ENCODE measurements around the gene PLA2G2F.
A peak's percentile ranks its signal among the peaks of the same experiment; 100 is the strongest.

The PLA2G2F gene

GRCh38 chr1:20142001-20142710, 3.0 kb downstream of the PLA2G2F start:
- no peak for DNase-seq (ENCODE audit: low read depth)

DNA sequence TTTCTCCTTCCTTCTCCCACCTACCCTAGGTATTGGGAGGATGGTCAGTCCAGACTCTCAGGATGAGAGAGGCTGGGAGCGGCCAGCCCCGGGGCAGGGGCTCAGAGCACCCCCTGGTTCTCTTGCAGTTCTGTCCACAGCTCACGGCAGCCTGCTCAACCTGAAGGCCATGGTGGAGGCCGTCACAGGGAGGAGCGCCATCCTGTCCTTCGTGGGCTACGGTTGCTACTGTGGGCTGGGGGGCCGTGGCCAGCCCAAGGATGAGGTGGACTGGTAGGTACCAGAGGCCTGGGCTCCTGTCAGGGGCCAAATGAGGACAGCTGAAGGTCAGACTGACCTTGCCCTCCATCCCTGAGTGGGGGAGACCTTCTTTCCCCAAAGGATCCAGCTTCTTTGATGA, 4.2 kb downstream of the PLA2G2F start:
- DNase-seq (ENCODE audit: low read depth) = no peak

DNA sequence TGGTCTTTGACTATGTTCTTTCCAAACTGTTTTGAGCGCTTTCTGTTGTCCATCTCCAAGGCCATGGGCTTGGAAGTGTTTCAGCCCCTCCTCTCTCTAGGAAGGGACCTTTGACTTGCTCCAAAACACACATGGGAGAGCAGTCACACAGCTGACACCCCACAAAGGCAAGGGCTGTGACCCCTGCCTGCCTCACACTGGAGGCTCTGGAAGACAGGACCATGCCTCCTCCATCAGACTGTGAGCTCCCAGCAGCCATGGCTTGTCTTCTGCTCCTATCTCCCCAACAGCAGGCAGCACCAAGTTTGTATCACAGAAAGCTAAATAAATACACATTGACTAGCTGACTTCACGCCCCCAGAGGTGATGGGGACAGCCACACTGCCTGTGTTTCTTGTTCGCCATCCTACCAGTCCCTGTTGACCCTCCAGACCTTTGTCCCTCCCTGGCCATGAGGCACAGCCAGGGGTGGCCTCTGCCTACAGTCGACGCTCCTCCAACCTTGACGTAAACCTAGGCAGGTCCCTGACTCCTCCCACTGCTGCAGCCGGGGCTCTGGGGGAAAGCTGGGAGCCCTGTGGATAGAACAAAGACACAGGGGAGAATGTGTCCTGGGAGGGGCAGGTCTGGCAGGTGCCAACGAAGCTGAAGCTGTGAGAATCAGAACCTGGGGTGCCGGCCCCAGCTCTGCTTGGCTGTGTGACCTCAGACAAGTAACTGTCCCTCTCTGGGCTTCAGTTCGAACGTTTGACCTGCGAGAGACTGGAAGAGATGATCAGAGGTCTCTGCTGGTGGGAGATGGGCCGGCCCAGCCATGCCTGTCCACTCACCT, 4.8 kb downstream of the PLA2G2F start:
- no peak for DNase-seq (ENCODE audit: low read depth)

DNA sequence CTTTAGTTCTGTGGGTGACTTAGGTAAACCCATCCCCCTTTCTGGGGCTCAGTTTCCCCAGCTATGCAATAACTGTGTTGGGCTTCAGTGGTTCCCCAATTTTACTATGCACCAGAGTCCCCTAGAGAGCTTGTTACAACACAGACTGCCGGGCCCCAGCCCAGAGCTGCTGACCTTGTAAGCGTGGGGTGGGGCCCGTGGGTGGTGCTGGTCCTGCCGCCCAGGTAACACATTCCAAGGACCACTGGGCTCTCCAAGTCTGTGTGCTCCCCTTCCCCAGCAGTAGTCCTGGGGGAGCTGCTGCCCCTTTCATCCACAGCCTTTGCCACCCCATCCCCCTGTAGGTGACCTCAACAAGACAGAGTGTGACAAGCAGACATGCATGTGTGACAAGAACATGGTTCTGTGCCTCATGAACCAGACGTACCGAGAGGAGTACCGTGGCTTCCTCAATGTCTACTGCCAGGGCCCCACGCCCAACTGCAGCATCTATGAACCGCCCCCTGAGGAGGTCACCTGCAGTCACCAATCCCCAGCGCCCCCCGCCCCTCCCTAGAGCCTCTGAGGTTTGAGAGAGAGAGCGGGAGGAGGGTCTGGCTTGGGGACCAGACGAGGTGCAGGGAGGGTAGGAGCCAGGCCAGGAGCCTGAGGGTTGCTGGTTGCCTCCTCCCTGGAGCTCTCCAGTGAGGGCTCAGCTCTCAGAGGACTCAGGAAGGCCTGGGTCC, 8.9 kb downstream of the PLA2G2F start:
- DNase-seq (ENCODE audit: low read depth) = no peak

DNA sequence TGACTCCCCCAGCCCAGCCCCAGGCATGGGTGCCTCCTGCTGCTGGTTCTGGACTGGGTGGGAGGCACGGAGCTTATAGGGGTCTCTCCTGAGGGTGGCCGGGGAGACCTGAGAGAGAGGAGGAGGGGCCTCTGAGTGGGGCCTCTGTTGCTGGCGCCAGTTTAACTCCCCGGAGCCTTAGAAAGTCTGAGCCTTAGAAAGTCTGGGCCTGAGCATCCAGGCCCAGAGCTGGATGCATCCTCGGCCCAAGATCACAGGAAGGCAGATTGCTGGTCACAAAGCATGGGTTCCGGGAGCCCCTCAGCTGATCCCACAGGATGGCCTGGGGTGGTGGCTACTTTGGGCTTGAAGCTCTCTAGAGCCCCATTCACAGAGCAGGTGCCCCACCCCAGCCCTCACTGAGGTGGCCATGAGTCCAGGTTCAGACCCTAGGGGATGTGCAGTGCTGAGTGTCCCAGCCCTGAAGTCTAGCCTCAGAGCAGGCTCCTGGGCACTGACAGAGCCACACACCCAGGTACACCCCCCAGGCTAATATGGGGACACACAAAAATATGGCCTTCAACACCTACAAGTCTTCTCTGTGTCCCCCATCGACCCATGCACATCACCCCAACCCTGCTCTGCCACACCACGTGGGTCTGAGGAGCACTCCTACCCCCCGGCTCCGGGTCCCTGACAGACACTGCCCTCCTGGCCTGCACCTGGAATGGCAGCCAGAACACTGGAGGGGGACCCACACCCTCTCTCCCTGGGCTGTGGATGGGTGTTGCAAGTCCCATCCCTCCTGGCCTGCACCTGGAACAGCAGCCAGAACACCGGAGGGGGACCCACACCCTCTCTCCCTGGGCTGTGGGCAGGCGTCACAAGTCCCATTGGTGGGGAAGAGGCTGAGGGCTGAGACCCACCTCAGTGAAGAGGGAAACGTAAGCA, 9.7 kb downstream of the PLA2G2F start:
- DNase-seq (ENCODE audit: low read depth) = no peak

- no peak for DNase-seq (ENCODE audit: low read depth)
Observed at GRCh38 chr1:20149601-20150325, 10.6 kb downstream of the PLA2G2F start.

- DNase-seq (ENCODE audit: low read depth) = no peak
Observed at GRCh38 chr1:20150326-20150705, 11.2 kb downstream of the PLA2G2F start.

- DNase-seq (ENCODE audit: low read depth) = no peak
Observed at GRCh38 chr1:20150969-20151368, 11.8 kb downstream of the PLA2G2F start.

GRCh38 chr1:20151906-20152598, 12.9 kb downstream of the PLA2G2F start:
- DNase-seq (ENCODE audit: low read depth) = peak; percentile 40

DNA sequence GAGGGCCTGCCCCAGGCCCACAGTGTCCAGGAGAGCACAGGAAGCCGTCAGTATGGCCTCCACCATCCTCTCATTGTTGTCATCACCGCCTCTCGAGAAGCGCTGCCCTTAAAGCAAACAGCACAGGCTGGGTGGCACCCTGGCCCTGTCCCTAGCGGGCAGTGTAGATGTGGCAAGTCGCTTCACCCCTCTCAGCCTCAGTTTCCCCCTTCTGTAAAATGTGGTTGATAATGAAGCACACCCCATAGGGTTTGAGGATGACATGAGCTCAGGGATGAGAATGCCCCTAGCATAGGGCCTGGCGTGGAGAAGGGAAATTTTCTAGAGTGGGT, 13.4 kb downstream of the PLA2G2F start:
- no peak for DNase-seq (ENCODE audit: low read depth)

DNA sequence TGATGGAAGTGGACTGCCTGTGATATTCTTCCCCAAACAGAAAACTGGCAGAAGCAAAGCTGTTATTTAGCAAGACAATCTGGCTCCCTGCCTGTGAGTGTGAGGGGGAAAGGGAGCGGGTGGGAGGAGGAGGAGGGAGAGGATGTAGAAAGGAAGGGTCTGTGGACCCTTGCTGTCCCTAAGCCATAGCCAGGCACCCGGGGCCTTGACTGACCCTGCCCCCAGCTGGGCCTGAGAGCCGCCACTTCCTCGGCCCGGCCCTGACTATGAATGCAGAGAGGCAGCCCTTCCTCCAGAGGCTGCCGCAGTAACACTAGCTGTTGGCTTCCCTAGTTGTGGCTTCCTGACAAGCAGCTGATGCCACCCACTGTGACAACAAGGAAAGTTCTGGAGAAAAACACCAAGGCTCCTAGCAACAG, 13.9 kb downstream of the PLA2G2F start:
- DNase-seq (ENCODE audit: low read depth) = no peak

- no peak for DNase-seq (ENCODE audit: low read depth)
Observed at GRCh38 chr1:20154301-20154831, 15.2 kb downstream of the PLA2G2F start.

GRCh38 chr1:20158358-20159070, 19.4 kb downstream of the PLA2G2F start:
- no peak for DNase-seq (ENCODE audit: low read depth)

GRCh38 chr1:20160034-20160433, 20.9 kb downstream of the PLA2G2F start:
- no peak for DNase-seq (ENCODE audit: low read depth)

- no peak for DNase-seq (ENCODE audit: low read depth)
Observed at GRCh38 chr1:20164694-20165202, 25.6 kb downstream of the PLA2G2F start.

DNA sequence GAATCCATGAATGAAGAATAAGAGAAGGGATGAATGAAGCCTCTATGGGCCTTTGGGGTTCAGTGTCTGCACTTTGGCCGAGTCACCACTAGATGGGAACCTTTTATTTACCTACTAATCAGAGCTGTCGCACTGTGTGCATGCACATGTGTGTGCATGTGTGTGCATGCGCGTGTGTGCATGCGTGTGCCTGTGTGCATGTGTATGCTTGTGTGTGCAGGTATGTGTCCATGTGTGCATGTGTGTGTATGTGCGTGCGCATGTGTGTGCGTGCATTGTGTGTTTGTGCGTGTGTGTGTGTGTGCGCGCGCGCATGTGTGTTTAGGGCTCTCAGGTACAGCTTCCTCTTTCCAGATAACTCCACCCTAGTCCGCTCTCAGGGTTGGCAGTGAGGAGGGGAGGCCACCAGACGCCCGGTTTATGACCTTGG, 26.4 kb downstream of the PLA2G2F start:
- no peak for DNase-seq (ENCODE audit: low read depth)

DNA sequence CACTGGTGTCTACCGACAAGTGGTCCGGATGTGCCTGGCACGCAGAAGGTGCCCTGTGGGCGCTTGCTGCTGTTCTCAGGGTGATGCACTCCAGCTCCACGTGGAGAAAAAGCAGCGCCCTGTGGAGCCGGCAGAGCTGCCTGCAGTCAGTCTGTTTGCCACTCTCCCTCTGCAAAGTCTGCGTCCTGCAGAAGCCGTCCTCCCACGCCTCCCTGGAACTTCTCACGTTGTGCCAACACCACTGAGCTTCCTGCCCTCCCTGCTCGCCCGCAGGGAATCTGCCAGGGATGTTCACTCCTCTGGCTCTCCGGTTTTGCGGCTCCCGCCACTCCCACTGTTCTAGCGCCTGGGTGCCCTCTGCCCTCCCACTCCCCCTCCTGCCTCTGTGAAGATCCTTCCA, 26.9 kb downstream of the PLA2G2F start:
- no peak for DNase-seq (ENCODE audit: low read depth)

- no peak for DNase-seq (ENCODE audit: low read depth)
Observed at GRCh38 chr1:20167126-20167525, 28.0 kb downstream of the PLA2G2F start.
